GM21786 (cell line): Measurements from ENCODE around the gene ANKHD1.
"Not testable (repeated sequence)": the region's sequence is repeated elsewhere in the genome, so short reads cannot be mapped to it uniquely, and the experiment has no call there.

Source experiments
- ATAC-seq: cut with Tn5 transposase; IDR thresholded peaks from one replicate; pipeline ENCODE4 v1.9.1; 2021; ENCODE audit not compliant: unreplicated experiment

The ANKHD1 gene

DNA sequence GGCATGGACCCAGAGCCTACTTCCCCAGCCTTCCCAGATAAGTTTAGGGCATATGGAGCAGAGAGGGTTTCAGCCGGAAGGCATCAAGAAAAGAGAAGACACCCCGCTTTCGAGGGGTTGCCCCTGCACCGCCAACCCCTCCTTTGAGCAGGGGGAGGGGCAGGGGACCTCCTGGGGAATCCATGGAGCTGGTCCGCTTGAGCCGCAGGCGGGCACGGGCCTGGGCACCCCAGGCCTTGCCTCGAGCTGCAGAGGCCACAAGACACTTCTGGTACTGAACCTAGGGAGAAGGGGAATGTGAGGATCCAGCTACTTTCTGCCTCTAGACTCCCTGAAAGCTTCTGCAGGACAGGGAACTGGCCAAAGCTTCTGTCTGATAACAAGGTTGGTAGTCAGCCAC is 156.9 kb downstream of the ANKHD1 start:
- ATAC-seq, result no peak

DNA sequence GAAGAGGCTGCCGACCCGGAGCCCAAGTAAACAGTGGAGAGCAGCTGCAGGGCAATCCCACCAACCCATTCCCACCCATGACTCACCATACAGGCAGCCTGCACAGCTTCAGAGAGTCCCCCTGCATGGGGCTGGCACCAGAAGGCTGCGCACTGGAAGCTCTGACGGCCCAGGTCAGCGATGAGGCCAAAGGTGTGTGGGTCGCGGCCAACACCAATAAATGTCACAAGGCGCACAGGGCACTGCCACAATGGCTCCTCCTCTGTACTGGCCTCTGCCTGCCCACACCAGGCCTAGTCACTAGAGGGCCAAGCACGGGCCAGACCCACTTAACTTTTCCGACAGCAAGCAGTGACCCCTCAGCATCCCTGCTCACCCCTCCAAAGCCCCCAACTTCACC is 158.6 kb downstream of the ANKHD1 start:
- no peak for ATAC-seq

GRCh38 chr5:140561753-140562523 is 160.3 kb downstream of the ANKHD1 start:
- no peak for ATAC-seq

DNA sequence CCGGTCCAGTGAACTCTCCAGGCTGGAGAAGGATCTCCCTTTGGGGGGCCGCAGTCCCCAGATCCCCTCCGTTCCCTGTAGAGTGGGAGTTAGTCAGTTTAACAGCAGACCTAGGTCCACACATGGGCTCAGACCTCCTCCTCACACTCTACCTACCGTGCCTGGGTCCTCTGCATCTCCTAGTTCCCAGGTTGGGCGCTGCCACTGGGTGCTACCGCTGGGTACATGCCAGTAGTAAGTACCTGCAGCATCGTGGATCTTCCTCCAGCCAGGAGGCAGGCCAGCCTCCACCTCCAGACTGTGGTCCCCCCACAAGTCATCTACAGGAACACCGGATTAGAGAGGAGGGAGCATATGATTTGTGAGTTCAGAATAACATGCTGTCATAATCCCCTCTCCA is 162.0 kb downstream of the ANKHD1 start:
- no peak for ATAC-seq

DNA sequence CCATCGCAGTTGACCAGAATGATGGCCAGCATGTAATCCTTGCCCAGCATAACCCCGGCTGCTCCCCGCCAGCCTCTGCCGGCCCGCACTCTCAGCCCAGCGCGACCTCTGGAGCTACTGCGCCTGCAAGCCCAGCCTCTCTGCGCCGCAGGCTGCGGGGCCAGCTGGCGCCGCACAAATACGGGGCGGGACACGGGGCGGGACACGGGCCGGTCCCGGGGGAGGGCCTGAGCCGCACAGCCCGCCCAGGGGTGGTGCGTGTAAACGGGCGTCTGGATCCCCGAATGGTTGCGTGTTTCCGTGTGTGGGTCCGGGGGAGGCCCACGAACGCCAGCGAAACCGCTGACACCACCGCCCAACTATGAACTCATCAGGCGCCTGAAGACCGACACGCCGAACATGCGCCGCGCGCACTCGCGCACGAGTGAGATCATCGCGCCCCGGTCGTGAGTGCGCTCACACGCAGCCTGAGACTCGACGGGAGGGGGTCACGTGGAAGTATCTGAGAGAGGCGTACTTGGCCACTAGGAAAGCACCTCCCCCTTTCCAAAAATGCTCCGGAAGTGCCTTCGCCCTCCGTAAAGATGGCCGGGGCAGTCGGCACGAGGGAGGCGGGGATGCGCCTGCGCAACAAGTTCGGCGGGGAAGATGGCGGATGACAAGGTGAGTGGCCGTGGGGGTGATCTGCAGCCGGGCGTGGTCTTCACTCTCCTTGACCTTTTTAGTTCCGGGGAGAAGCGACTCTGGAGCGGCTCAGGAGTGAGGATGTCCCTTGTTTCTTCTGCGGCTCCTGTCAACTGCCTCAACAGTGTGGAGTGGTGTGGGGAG is 162.8 kb downstream of the ANKHD1 start, which contains the start of the genes APBB3 and SLC35A4:
Gene APBB3 (minus strand): TSS at position 403 of the 828 bp plus-strand sequence. CDS start 353 bp downstream, at position 50.
Gene SLC35A4 (plus strand): TSS at position 633 of the 828 bp plus-strand sequence. CDS start 2,342 bp downstream, outside the sequence.
- peak; percentile 88 for ATAC-seq

- peak; percentile 3 for ATAC-seq
Observed at GRCh38 chr5:140565024-140565779, 163.6 kb downstream of the ANKHD1 start.

DNA sequence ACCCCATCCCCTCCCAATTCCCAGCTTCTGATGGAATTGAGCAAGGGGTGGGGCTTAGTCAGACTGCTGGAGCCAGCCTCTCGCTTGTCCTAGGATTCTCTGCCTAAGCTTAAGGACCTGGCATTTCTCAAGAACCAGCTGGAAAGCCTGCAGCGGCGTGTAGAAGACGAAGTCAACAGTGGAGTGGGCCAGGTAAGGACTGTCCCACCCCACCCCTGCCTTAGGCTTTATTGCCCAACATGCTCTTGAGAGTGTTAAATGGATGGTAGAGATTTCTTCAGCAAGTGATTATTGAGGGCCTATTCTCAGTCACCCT is 164.1 kb downstream of the ANKHD1 start:
- ATAC-seq, result no peak

DNA sequence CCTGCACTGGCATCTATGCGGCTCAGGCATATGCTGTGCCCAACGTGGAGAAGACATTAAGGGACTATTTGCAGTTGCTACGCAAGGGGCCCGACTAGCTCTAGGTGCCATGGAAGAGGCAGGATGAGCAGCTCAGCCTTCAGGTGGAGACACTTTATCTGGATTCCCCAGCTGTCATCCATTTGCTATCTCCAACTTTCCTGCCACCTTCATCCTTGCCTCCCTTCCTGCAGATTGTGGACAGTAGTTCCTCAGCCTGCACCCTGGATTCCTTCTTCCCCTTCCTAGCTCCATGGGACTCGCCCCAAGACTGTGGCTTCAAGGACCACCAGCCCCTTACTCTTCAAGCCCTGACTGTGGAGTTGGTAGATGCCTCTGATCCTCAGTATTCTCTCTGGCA is 165.0 kb downstream of the ANKHD1 start:
- no peak for ATAC-seq

GRCh38 chr5:140567136-140567818 is 165.6 kb downstream of the ANKHD1 start:
- ATAC-seq, result no peak

GRCh38 chr5:140567871-140568270 is 166.2 kb downstream of the ANKHD1 start:
- no peak for ATAC-seq

DNA sequence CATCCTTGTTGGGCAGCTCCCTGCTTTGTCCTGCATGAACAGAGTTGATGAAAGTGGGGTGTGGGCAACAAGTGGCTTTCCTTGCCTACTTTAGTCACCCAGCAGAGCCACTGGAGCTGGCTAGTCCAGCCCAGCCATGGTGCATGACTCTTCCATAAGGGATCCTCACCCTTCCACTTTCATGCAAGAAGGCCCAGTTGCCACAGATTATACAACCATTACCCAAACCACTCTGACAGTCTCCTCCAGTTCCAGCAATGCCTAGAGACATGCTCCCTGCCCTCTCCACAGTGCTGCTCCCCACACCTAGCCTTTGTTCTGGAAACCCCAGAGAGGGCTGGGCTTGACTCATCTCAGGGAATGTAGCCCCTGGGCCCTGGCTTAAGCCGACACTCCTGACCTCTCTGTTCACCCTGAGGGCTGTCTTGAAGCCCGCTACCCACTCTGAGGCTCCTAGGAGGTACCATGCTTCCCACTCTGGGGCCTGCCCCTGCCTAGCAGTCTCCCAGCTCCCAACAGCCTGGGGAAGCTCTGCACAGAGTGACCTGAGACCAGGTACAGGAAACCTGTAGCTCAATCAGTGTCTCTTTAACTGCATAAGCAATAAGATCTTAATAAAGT is 166.9 kb downstream of the ANKHD1 start:
- ATAC-seq, result no peak

DNA sequence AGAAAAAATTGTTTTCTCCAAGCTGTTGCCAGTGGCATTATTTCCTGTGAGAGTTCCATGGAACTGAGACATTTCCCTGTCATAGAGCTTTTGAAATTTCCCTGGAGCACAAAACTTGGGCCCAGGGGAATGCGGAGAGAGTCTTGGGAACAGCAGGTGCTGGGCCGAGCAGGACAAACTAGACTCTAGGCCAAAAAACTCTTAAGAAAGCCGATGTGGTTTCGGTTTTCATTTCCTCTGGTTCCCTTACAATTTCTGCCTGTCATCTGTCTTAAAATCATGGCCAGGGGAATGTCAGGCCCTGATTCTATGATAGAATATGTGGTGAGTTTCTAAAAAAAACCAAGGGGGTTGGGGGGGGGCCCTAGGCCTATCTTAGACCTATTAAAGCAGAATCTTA is 167.6 kb downstream of the ANKHD1 start:
- ATAC-seq, result peak; percentile 33

DNA sequence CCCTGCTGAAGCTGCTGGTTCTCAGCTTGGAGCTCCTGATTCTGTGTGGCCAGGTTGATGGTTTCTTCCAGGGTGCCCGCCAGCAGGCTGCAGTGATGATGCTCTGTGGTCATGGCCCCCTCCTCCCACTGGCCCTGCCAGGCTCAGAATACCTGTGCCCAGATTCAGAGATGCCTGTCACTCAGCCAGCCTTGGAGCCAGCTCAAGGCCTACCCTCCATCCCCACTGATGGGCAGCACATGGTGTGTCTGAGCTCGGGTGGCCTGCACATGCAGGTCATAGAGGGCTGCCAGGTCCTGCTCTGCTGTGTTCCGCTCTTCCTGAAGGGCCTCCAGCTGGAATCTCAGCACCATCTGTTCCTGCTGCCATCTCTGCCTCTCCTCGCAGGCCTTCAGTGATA is 168.4 kb downstream of the ANKHD1 start:
- no peak for ATAC-seq

- ATAC-seq, result no peak
Observed at GRCh38 chr5:140570488-140570887, 168.9 kb downstream of the ANKHD1 start.

- ATAC-seq, result no peak
Observed at GRCh38 chr5:140571105-140571504, 169.5 kb downstream of the ANKHD1 start.

DNA sequence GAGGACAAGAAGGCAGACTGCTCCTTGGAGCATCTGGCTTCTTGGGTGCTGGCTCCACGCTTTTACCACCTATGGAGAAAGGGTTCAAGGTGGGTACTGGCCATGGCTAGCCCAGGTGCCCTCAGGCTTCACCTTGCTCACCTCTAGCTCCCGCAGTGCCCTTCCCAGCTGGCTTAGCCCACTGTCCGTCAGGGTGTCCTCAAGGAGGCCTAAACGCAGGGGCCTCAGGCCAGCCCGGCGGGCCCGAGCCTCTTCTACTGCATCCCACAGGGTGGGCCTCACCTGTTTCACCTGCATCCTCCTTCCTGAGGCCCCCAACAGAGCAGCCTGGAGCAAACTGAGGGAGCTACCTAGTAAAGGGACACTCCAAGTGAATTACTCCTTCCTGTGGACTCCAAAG is 172.1 kb downstream of the ANKHD1 start:
- no peak for ATAC-seq

- no peak for ATAC-seq
Observed at GRCh38 chr5:140574165-140574564, 172.5 kb downstream of the ANKHD1 start.

DNA sequence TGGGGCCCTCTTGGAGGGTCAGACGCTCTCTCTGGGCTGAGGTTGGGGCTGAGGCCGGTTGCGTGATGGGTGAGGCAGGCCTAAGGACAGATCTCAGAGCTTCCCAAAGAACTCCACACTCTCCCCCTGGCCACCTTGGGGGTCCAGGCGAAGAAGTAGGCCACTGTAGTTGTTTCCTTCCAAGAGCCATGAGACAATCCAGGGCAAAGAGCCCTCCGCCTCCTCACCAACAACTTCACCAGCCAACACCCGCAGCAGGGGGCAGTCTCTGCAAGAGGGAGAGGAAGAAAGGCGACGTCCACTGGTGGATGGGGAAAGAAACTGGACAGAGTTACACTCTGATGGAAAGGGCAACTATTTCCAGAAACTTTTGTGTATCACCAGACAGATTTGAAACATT is 173.7 kb downstream of the ANKHD1 start:
- ATAC-seq, result no peak

GRCh38 chr5:140576776-140577201 is 175.2 kb downstream of the ANKHD1 start:
- ATAC-seq, result no peak

DNA sequence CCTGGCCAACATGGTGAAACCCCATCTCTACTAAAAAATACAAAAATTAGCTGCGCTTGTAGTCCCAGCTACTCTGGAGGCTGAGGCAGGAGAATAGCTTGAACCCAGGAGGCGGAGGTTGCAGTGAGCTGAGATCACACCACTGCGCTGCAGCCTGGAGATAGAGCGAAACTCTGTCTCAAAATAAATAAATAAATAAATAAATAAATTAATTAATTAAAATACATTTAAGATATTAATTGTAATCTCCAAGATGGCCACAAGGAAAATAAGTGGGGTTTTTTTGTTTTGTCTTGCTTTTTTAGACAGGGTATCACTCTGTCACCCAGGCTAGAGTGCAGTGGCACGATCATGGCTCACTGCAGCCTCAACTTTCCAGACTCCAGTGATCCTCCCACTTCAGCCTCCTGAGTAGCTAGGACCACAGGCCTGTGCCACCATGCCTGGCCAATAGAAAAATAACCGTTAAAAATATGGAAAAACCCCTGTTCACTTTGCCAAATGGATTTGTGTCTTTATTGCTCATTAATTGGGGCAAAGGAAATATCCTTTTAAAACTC is 177.6 kb downstream of the ANKHD1 start:
- ATAC-seq, result not testable (repeated sequence)
